K562 (cell line): ENCODE measurements around the gene RERG. TPM values are rescaled to one million over a fixed set of nuclear protein-coding genes. Genes with fewer than 3 reads are reported as not detected.

Experiments
- ATAC-seq: fragments of 200-7000 bp; cut with Tn5 transposase; 3 replicates; pipeline ENCODE4 v1.9.1; 2020; ENCODE audit warnings: moderate library complexity
- BruUV-seq: library from RNA; stranded (reverse); fragments of 400-500 nt; replicated peaks from 2 replicates; lab custom pipeline; 2021; lab: Mats Ljungman, UMichigan
- CTCF ChIA-PET: fragments of 300-600 bp; formaldehyde crosslinking; extraction: SDS; loops from one replicate; lab custom pipeline; 2021; ENCODE audit warnings: low intra/inter-chr PET ratio; lab: Yijun Ruan, JAX
- POLR2A ChIA-PET: fragments of 300-600, 350-650 bp; sonication (Branson Sonifier 250); formaldehyde crosslinking; extraction: SDS; loops from one replicate; lab custom pipeline; 2021; ENCODE audit warnings: antibody characterized with exemption, inconsistent platforms; lab: Yijun Ruan, JAX
- DNase-seq, 4 experiments: peaks; one replicate each; pipeline versions ENCODE4 v3.0.0 to v3.0.0-alpha.2; 2011 to 2018; ENCODE audit warnings: low spot score in 3 of 4, mixed read lengths in 3 of 4; ENCODE audit errors: extremely low read depth in 1 of 4
- FAIRE-seq: peaks from 2 replicates; lab custom pipeline; 2011; peaks lifted over from hg19 to GRCh38; lab: Jason Lieb, UNC
- H2AFZ ChIP-seq: 2 replicates; pipeline ENCODE4 v1.6.0; 2011; ENCODE audit warnings: low read depth, low read length, control low read depth, inconsistent platforms
- H3K27ac ChIP-seq: fragments of 200-600 bp; 3 replicates; pipeline ENCODE4 v1.8.0; 2011; ENCODE audit warnings: low read depth, mild to moderate bottlenecking, control low read depth, inconsistent platforms, low read length, moderate library complexity, mixed read lengths; ENCODE audit errors: extremely low read depth
- H3K27me3 ChIP-seq, 2 experiments: fragments of 300-600 bp in 1 of 2; 2 replicates in 1 of 2; 3 replicates in 1 of 2; pipeline versions ENCODE4 v1.6.0 to v1.8.0; 2011; ENCODE audit warnings: inconsistent platforms in 2 of 2, low read length in 2 of 2, mild to moderate bottlenecking in 1 of 2, mixed read lengths in 1 of 2, moderate library complexity in 1 of 2; ENCODE audit not compliant: control insufficient read depth in 2 of 2, insufficient read depth in 2 of 2
- H3K36me3 ChIP-seq: fragments of 300-600 bp; 3 replicates; pipeline ENCODE4 v1.8.0; 2011; ENCODE audit warnings: mild to moderate bottlenecking, low read length, inconsistent platforms; ENCODE audit not compliant: control insufficient read depth, insufficient read depth
- H3K4me1 ChIP-seq, 2 experiments: fragments of 200-600 bp in 1 of 2; replicated peaks in 1 of 2; 2 replicates in 1 of 2; 3 replicates in 1 of 2; pipeline versions ENCODE4 v1.5.1 to v1.8.0; 2011; ENCODE audit warnings: inconsistent platforms in 2 of 2, low read length in 2 of 2, mild to moderate bottlenecking in 1 of 2, mixed read lengths in 1 of 2, moderate library complexity in 1 of 2; ENCODE audit not compliant: control insufficient read depth in 2 of 2, insufficient read depth in 2 of 2
- H3K4me2 ChIP-seq: 2 replicates; pipeline ENCODE4 v1.6.1; 2011; ENCODE audit warnings: low read length, control low read depth, inconsistent platforms, mixed read lengths; ENCODE audit not compliant: insufficient read depth
- H3K4me3 ChIP-seq: fragments of 200-600 bp; sonication (generic), shearing (Covaris generic); 2 replicates; pipeline ENCODE4 v1.5.1; 2016; ENCODE audit warnings: control low read depth, inconsistent platforms
- H3K79me2 ChIP-seq: fragments of 200-600 bp; 3 replicates; pipeline ENCODE4 v1.8.0; 2011; ENCODE audit warnings: low read length, inconsistent platforms; ENCODE audit not compliant: control insufficient read depth, insufficient read depth
- H3K9ac ChIP-seq, 2 experiments: 2 replicates each; pipeline versions ENCODE4 v1.6.0 to v1.6.1; 2011; ENCODE audit warnings: low read depth in 2 of 2, low read length in 2 of 2, control low read depth in 1 of 2, inconsistent platforms in 1 of 2, mild to moderate bottlenecking in 1 of 2, mixed read lengths in 1 of 2; ENCODE audit not compliant: insufficient read depth in 1 of 2
- H3K9me1 ChIP-seq: one replicate; pipeline ENCODE4 v1.6.0; 2011; ENCODE audit warnings: inconsistent platforms, mild to moderate bottlenecking, low read length, moderate library complexity; ENCODE audit not compliant: control insufficient read depth, insufficient read depth
- H3K9me3 ChIP-seq: replicated peaks from 2 replicates; pipeline ENCODE4 v1.5.1; 2011; ENCODE audit warnings: low read depth, low read length, inconsistent platforms; ENCODE audit not compliant: control insufficient read depth, insufficient read depth
- H4K20me1 ChIP-seq: replicated peaks from 2 replicates; pipeline ENCODE4 v1.6.1; 2011; ENCODE audit warnings: low read length, inconsistent platforms, mixed read lengths; ENCODE audit not compliant: control insufficient read depth, insufficient read depth
- CHAMP1 ChIP-seq: fragments of 450-650 bp; IDR thresholded peaks from 2 replicates; pipeline ENCODE4 v1.6.1; 2016; ENCODE audit warnings: mild to moderate bottlenecking
- DDX20 ChIP-seq: fragments of 450-650 bp; IDR thresholded peaks from 2 replicates; pipeline ENCODE4 v1.6.1; 2016; ENCODE audit warnings: missing genetic modification characterization, low read depth, mild to moderate bottlenecking, missing compliant biosample characterization, moderate library complexity
- KLF10 ChIP-seq: fragments of 250-450 bp; sonication (Bioruptor Pico); IDR thresholded peaks from 2 replicates; pipeline ENCODE4 v1.6.1; 2021; ENCODE audit warnings: matching md5 sums
- SAFB ChIP-seq: fragments of 200-400 bp; formaldehyde crosslinking; IDR thresholded peaks from 2 replicates; pipeline ENCODE4 v1.6.1; 2017; ENCODE audit warnings: low read depth, low read length, borderline replicate concordance
- SNRNP70 ChIP-seq: fragments of 200-400 bp; formaldehyde crosslinking; optimal IDR thresholded peaks from 2 replicates; pipeline ENCODE3; 2017; ENCODE audit warnings: low read depth, low read length
- ZFP1 ChIP-seq: fragments of 450-650 bp; formaldehyde crosslinking; IDR thresholded peaks from 2 replicates; pipeline ENCODE4 v1.4.0; 2020; ENCODE audit warnings: mild to moderate bottlenecking, mixed read lengths
- ZNF324 ChIP-seq: fragments of 250-450 bp; sonication (Bioruptor Pico); IDR thresholded peaks from 2 replicates; pipeline ENCODE4 v1.4.0; 2020; ENCODE audit warnings: mild to moderate bottlenecking
- ZNF518B ChIP-seq: fragments of 250-450 bp; sonication (Bioruptor Pico); IDR thresholded peaks from 2 replicates; pipeline ENCODE4 v1.5.0; 2021; ENCODE audit warnings: mild to moderate bottlenecking, moderate library complexity
- WGBS: fragments of 100-300 bp; shearing (Covaris generic); methylation state at CpG from one replicate; pipeline ENCODE4 v1.1.6; 2016; ENCODE audit warnings: low coverage, mixed read lengths; ENCODE audit not compliant: insufficient coverage; ENCODE audit errors: missing lambda C conversion rate; 5-methylcytosine and 5-hydroxymethylcytosine counted together
- in situ Hi-C: fragments of 300-500 bp; cut with MboI; formaldehyde crosslinking; loops from 4 replicates; pipeline ENCODE4 v1.15.0; 2018; ENCODE audit warnings: inconsistent platforms, mixed read lengths
- intact Hi-C: fragments of 100-400 bp; cut with micrococcal nuclease; formaldehyde crosslinking; loops from 2 replicates; pipeline ENCODE4 v1.14.2; 2022
- polyA plus RNA-seq, 8 experiments: library from polyadenylated mRNA; depleted of rRNA in 4 of 8; stranded (reverse) in 5 of 8; unstranded in 3 of 8; fragments of >200 nt; fragmentation: Nextera tagmentation in 2 of 8; fragmentation: Illumina TruSeq in 1 of 8; extraction: Ambion mirVana in 2 of 8; extraction: Trizol in 1 of 8; gene quantifications; 2 replicates each; pipeline versions ENCODE4 v1.2.1 to v1.2.3, GENCODE V29; 2011 to 2014; ENCODE audit warnings: inconsistent platforms in 1 of 8, missing spikeins in 1 of 8
- total RNA-seq, 7 experiments: library from RNA; depleted of rRNA in 6 of 7; stranded (reverse); fragments of >200 nt in 6 of 7; fragmentation: Illumina TruSeq in 2 of 7; extraction: Trizol in 2 of 7; gene quantifications; 2 replicates each; pipeline versions ENCODE4 v1.2.1 to v1.2.3, GENCODE V29; 2011 to 2021; ENCODE audit warnings: low replicate concordance in 1 of 7

Gene RERG
- total and polyA plus RNA-seq, 9 of the 15 experiments (the other 6 are each of a cell fraction or from before 2014, with no cell fraction given) = 2.2 to 7.3 (median 3.0) TPM

- Histone ChIP-seq H3K9me3 (no peaks in the 10 kb centered on the region), H3K27ac (no peak overlapping the region), H3K9me1 (no peaks in the 10 kb centered on the region), H4K20me1 (no peaks in the 10 kb centered on the region), H3K4me2 (no peak overlapping the region), H3K36me3 (no peaks in the 10 kb centered on the region), H3K27me3 (no peaks in the 10 kb centered on the region), H3K4me1 (no peaks in the 10 kb centered on the region), H3K9ac (no peak overlapping the region), H3K79me2 (no peaks in the 10 kb centered on the region), H3K4me3 (no peak overlapping the region), H2AFZ (no peak overlapping the region)
- POLR2A ChIA-PET = no interaction called here
- intact Hi-C loops (no loop called here), in situ Hi-C loops (no loop called here)
- ATAC-seq (no peak), FAIRE-seq (no peak), DNase-seq (no peak)
- BruUV-seq = no TSS peak
- TF ChIP-seq SAFB (no peak), ZNF518B (CRISPR knock-in tag) (no peak), ZFP1 (no peak), SNRNP70 (no peak), ZNF324 (no peak), DDX20 (tag) (no peak), KLF10 (no peak), CHAMP1 (no peak)
- CTCF ChIA-PET = no interaction called here
- 0% methylated on average over 1 of the region's 1 CpG for WGBS
Measured at GRCh38 chr12:15116983-15117382, 104.2 kb downstream of the RERG start.
